Chondrocyte (in vitro differentiated cells): ENCODE results near the gene DPP6. TPM values are rescaled to one million over a fixed set of nuclear protein-coding genes. Genes with fewer than 3 reads are reported as not detected.

Source experiments
- DNase-seq: peaks from one replicate; pipeline ENCODE4 v3.0.0; 2021; ENCODE audit warnings: mixed read lengths, low spot score
- H3K27ac Mint-ChIP-seq: one replicate; pipeline ENCODE4 v1.8.0; 2021; ENCODE audit warnings: mild to moderate bottlenecking, moderate library complexity, mixed read lengths; ENCODE audit not compliant: unreplicated experiment
- H3K27me3 Mint-ChIP-seq: 2 replicates; pipeline ENCODE4 v1.8.0; 2021; ENCODE audit warnings: low read depth, mixed read lengths
- H3K36me3 Mint-ChIP-seq: 2 replicates; pipeline ENCODE4 v1.8.0; 2021; ENCODE audit warnings: low read depth, mixed read lengths
- H3K4me1 Mint-ChIP-seq: 2 replicates; pipeline ENCODE4 v1.8.0; 2021; ENCODE audit warnings: low read depth, mild to moderate bottlenecking, mixed read lengths
- H3K4me3 Mint-ChIP-seq: one replicate; pipeline ENCODE4 v1.8.0; 2021; ENCODE audit warnings: mild to moderate bottlenecking, moderate library complexity, mixed read lengths; ENCODE audit not compliant: unreplicated experiment
- H3K9me3 Mint-ChIP-seq: 2 replicates; pipeline ENCODE4 v1.8.0; 2021; ENCODE audit warnings: low read depth, mixed read lengths
- CTCF ChIP-seq: fragments of 200-600 bp; sonication (generic); IDR thresholded peaks from 2 replicates; pipeline ENCODE4 v1.5.0; 2021; ENCODE audit warnings: antibody characterized with exemption, mild to moderate bottlenecking, moderate library complexity
- total RNA-seq: library from RNA; stranded (reverse); gene quantifications from 3 replicates; pipeline ENCODE4 v1.2.1, GENCODE V29; 2021

The DPP6 gene
- total RNA-seq, 1 donor from 2014 or later: not detected

DNA sequence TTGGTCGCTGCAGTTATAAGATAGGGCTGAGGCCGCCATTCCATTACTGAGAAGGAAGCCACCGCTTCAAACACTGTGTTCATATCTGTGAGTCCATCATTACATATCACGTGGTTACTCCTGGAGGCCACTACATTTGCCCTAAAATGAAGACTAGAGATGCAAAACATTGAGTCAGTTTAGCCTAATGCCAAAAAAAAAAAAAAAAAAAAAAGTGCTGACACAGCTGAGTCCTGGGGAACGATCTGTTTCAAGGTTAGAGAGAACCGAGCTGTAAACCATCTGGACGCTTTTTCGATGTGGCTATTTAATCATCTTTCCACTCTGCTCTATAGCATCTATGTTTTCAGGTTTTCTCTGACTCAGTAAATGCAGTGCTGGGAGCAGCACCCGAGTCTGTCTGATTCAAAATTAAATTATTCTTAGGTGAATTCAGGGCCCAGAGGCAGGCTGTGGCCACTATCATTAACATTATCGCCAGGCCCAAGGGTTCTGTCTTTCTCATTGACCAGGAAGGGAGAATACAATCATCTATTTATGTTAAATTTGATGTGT, 501.6 kb downstream of the DPP6 start:
- no peak overlapping the region for H3K4me3 Mint-ChIP-seq
- H3K27me3 Mint-ChIP-seq: no peaks in the 10 kb centered on the region
- no peak overlapping the region for H3K27ac Mint-ChIP-seq
- no peak for TF ChIP-seq CTCF
- H3K9me3 Mint-ChIP-seq: peaks cover 28% of the 10 kb centered on the region
- no peaks in the 10 kb centered on the region for H3K4me1 Mint-ChIP-seq
- no peak for DNase-seq
- no peaks in the 10 kb centered on the region for H3K36me3 Mint-ChIP-seq

- H3K27me3 Mint-ChIP-seq: no peaks in the 10 kb centered on the region
- H3K36me3 Mint-ChIP-seq: no peaks in the 10 kb centered on the region
- H3K9me3 Mint-ChIP-seq: peaks cover 36% of the 10 kb centered on the region
- no peak for DNase-seq
- no peak overlapping the region for H3K4me3 Mint-ChIP-seq
- H3K4me1 Mint-ChIP-seq: no peaks in the 10 kb centered on the region
- TF ChIP-seq CTCF: no peak
- no peak overlapping the region for H3K27ac Mint-ChIP-seq
Measured at GRCh38 chr7:154559454-154559853, 507.3 kb downstream of the DPP6 start.

DNA sequence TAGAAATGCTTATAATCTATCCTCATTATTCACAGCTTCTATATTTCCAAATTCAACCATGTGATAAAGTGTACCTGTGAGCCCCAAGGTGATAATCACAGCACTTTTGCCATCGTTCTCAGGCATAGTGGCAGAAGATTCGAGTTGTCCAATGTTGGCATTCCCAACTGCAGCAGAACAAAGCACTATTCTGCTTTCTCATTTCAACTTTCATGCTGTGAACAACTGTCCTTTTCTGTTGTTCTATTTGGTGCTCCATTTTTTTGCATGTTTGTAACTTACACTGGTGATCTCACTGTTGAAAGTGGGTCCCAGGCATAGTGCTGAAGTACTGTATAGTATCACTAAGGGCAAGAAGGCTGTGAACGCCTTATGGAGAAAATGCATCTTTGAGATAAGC, 512.5 kb downstream of the DPP6 start:
- Mint-ChIP-seq H3K27ac (no peak overlapping the region), H3K27me3 (no peaks in the 10 kb centered on the region), H3K9me3 (peaks cover 29% of the 10 kb centered on the region), H3K4me1 (no peaks in the 10 kb centered on the region), H3K4me3 (no peak overlapping the region), H3K36me3 (no peaks in the 10 kb centered on the region)
- no peak for TF ChIP-seq CTCF
- DNase-seq: no peak

GRCh38 chr7:154566877-154567276, 514.7 kb downstream of the DPP6 start:
- no peak for DNase-seq
- no peak for TF ChIP-seq CTCF
- H3K27ac Mint-ChIP-seq: no peak overlapping the region
- no peaks in the 10 kb centered on the region for H3K27me3 Mint-ChIP-seq
- H3K9me3 Mint-ChIP-seq: peaks cover 25% of the 10 kb centered on the region
- H3K36me3 Mint-ChIP-seq: no peaks in the 10 kb centered on the region
- H3K4me1 Mint-ChIP-seq: no peaks in the 10 kb centered on the region
- H3K4me3 Mint-ChIP-seq: no peak overlapping the region

DNA sequence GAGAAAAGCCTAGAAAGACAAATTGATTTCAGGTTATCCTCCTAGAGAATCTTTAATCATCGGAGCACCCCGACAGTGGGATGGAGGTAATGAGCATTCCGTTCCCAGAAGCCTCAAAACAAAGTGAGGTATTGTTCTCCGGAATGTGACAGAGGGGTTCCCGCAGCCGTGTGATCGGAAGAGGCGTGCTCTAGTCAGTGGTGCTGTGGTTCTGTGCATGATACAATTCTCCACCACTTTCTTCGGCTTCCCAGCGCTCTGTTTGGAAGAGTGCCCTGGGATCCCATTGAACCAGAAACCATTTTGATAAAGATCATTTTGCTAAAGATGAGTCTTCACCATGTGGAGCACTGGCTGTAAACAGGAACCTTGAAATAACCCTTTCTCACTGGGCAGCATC, 516.1 kb downstream of the DPP6 start:
- Mint-ChIP-seq H3K9me3 (peaks cover 18% of the 10 kb centered on the region), H3K36me3 (no peaks in the 10 kb centered on the region), H3K4me1 (no peaks in the 10 kb centered on the region), H3K27me3 (no peaks in the 10 kb centered on the region), H3K27ac (no peak overlapping the region), H3K4me3 (no peak overlapping the region)
- no peak for DNase-seq
- TF ChIP-seq CTCF: no peak
